Measurements from ENCODE around the gene STON1.

DNA sequence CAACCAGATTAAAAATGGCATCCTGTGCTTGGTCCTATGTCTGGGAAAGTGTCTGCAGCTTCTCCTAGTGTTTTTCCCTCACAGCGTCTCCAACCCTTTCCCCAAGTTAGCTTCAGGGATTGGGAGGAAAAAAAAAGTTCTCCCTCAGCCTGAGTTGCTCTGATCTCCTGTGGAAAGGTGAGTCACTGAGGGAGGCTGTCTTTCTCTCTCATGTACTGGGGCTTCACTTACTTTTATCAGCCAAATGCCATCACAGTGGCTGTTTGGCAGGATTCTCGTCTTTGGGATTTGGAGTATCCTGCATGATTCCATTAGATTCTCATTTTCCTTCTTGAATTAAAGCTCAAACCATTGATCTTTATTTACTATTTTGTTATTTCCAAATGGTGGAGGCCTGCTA is 105.8 kb downstream of the STON1 start:
- TF ChIP-seq MYC (IDR thresholded peaks at IDR 0.05; ENCODE audit: low read depth, low read length) (no peak), FOS (IDR thresholded peaks at IDR 0.05; ENCODE audit: borderline replicate concordance, insufficient read depth, low read length) (no peak), POLR2A (IDR thresholded peaks at IDR 0.05; ENCODE audit: low read depth, low read length) (no peak), JUN (IDR thresholded peaks at IDR 0.05; ENCODE audit: borderline replicate concordance, insufficient read depth, insufficient read length, low read depth) (no peak), EZH2 (IDR thresholded peaks at IDR 0.05; ENCODE audit: borderline replicate concordance, low read depth, low read length, severe bottlenecking) (no peak), POLR2AphosphoS5 (IDR thresholded peaks at IDR 0.05; ENCODE audit: insufficient read depth, low read depth, low read length) (no peak), GATA2 (IDR thresholded peaks at IDR 0.05; ENCODE audit: insufficient read depth, insufficient read length, low read depth, low read length) (no peak)
- TF ChIP-seq, protein P1, sequence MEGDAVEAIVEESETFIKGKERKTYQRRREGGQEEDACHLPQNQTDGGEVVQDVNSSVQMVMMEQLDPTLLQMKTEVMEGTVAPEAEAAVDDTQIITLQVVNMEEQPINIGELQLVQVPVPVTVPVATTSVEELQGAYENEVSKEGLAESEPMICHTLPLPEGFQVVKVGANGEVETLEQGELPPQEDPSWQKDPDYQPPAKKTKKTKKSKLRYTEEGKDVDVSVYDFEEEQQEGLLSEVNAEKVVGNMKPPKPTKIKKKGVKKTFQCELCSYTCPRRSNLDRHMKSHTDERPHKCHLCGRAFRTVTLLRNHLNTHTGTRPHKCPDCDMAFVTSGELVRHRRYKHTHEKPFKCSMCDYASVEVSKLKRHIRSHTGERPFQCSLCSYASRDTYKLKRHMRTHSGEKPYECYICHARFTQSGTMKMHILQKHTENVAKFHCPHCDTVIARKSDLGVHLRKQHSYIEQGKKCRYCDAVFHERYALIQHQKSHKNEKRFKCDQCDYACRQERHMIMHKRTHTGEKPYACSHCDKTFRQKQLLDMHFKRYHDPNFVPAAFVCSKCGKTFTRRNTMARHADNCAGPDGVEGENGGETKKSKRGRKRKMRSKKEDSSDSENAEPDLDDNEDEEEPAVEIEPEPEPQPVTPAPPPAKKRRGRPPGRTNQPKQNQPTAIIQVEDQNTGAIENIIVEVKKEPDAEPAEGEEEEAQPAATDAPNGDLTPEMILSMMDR (IDR thresholded peaks at IDR 0.05; ENCODE audit: extremely low read depth in 1 of 2, insufficient read depth in 1 of 2, low read depth in 1 of 2, low read length in 2 of 2) = no peak
- TF ChIP-seq, protein P2, sequence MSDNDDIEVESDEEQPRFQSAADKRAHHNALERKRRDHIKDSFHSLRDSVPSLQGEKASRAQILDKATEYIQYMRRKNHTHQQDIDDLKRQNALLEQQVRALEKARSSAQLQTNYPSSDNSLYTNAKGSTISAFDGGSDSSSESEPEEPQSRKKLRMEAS (IDR thresholded peaks at IDR 0.05; ENCODE audit: insufficient read depth, insufficient read length) = no peak

Data from endothelial cell of umbilical vein (primary cell).